NB4 (cell line): ENCODE measurements around the gene NDUFS1.

Source experiments
- DNase-seq: peaks from one replicate; pipeline ENCODE4 v3.0.0; 2010; ENCODE audit warnings: low read depth
- H3K4me3 ChIP-seq: one replicate; pipeline ENCODE4 v1.5.1; 2011; ENCODE audit warnings: mild to moderate bottlenecking, low read depth, low read length, moderate library complexity
- CTCF ChIP-seq: IDR thresholded peaks from one replicate; pipeline ENCODE4 v1.5.1; 2012; ENCODE audit warnings: low read depth, low read length
- MYC ChIP-seq: IDR thresholded peaks from 2 replicates; pipeline ENCODE4 v1.6.1; 2011; ENCODE audit warnings: low read depth, low read length
- POLR2A ChIP-seq: IDR thresholded peaks from 2 replicates; pipeline ENCODE4 v1.6.1; 2011; ENCODE audit warnings: mild to moderate bottlenecking; ENCODE audit not compliant: insufficient read length; ENCODE audit errors: extremely low read depth
- TF ChIP-seq, protein P1 (sequence below): IDR thresholded peaks from 2 replicates; pipeline ENCODE4 v1.6.1; 2011; ENCODE audit warnings: low read depth, low read length

The NDUFS1 gene

DNA sequence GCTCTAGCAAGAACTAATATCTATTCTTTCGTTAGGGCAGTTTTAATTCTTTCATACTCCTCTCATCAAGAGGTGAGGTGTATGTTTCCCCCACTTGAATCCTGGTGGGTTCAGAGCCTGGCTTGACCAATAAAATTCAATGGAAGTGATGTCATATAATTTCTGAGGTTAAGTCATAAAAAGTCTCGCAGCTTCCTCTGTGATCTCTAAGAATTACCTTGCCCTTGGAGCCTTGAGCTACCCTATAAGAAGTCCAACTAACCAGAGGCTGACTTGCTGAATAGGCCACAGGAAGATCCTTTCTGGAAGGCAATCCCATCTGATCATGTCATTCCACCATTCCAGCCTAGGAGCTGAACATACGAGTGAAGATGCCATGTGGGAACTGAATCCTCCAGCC, 47.1 kb downstream of the NDUFS1 start:
- no peak for DNase-seq
- TF ChIP-seq POLR2A (no peak), MYC (no peak), CTCF (no peak)
- TF ChIP-seq, protein P1, sequence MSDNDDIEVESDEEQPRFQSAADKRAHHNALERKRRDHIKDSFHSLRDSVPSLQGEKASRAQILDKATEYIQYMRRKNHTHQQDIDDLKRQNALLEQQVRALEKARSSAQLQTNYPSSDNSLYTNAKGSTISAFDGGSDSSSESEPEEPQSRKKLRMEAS = no peak

GRCh38 chr2:206108713-206109112, 50.5 kb downstream of the NDUFS1 start:
- DNase-seq = no peak
- no peak for TF ChIP-seq MYC
- TF ChIP-seq POLR2A = no peak
- no peak for TF ChIP-seq CTCF
- TF ChIP-seq, protein P1 = no peak

More for the DNA sequence above, 47.1 kb downstream of the NDUFS1 start:
- no peak overlapping the region for H3K4me3 ChIP-seq

DNA sequence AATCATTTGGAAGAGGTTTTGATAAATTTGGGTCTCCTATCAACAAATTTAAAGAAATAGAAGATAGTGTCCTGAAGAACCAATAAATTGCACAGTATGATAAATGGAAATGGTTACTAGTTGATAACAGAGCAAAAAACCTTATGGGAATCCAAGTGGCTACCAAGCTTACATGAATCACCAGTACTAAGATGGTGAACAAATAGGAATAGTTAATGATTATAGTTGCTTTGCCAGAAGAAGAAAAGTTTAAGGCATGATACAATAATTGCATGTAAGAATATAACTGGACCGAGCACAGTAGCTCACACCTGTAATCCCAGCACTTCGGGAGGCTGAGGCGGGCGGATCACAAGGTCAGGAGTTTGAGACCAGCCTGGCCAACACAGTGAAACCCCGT, 53.7 kb downstream of the NDUFS1 start:
- TF ChIP-seq CTCF (no peak), POLR2A (no peak), MYC (no peak)
- TF ChIP-seq, protein P1 = no peak
- H3K4me3 ChIP-seq = no peak overlapping the region
- no peak for DNase-seq

More at GRCh38 chr2:206108713-206109112, 50.5 kb downstream of the NDUFS1 start:
- no peak overlapping the region for H3K4me3 ChIP-seq

GRCh38 chr2:206105038-206105437, 54.2 kb downstream of the NDUFS1 start:
- TF ChIP-seq POLR2A (no peak), CTCF (no peak)
- TF ChIP-seq, protein P1 = no peak
- H3K4me3 ChIP-seq = no peak overlapping the region
- no peak for DNase-seq

GRCh38 chr2:206098872-206099271, 60.4 kb downstream of the NDUFS1 start:
- DNase-seq = peak; percentile 91
- TF ChIP-seq, protein P1 = peak; percentile 55; the same call in 1 of the 2 replicates
- peak overlapping the region; percentile 12 for H3K4me3 ChIP-seq

DNA sequence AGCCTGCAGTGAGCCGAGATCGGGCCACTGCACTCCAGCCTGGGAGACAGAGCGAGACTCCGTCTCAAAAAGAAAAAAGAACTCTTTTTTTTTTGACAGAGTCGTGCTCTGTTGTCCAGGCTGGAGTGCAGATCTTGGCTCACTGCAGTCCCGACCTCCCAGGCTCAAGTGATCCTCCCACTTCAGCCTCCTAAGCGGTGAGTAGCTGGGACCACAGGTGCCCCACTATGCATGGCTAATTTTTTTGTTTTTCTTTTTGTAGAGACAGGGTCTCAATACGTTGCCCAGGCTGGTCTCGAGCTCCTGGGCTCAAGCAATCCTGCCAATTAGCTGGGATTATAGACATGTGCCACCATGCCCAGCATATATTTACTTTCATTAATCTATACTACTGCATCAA, 60.8 kb downstream of the NDUFS1 start:
- TF ChIP-seq CTCF (no peak), POLR2A (no peak), MYC (no peak)
- TF ChIP-seq, protein P1 = no peak
- peak; percentile 81 for DNase-seq
- peak overlapping the region; percentile 12 for H3K4me3 ChIP-seq
